BLaER1 treated with 17β-estradiol and CSF1 and Interleukin-3, amounts not matched to agents 10 nM and 100 nM (cell line): ENCODE measurements around the gene ADAMTS3.
"Not testable (repeated sequence)": the region's sequence is repeated elsewhere in the genome, so short reads cannot be mapped to it uniquely, and the experiment has no call there.

Experiments
- H3K27ac ChIP-seq, 11 experiments: shearing (Covaris generic); formaldehyde crosslinking; 2 replicates each; pipeline ENCODE4 v1.8.1; 2022
- H3K27me3 ChIP-seq, 11 experiments: shearing (Covaris generic); formaldehyde crosslinking; 2 replicates each; pipeline ENCODE4 v1.8.1; 2022
- H3K36me3 ChIP-seq, 11 experiments: shearing (Covaris generic); formaldehyde crosslinking; 2 replicates each; pipeline ENCODE4 v1.8.1; 2022
- H3K4me1 ChIP-seq, 10 experiments: shearing (Covaris generic); formaldehyde crosslinking; 2 replicates each; pipeline ENCODE4 v1.8.1; 2022
- H3K4me2 ChIP-seq, 11 experiments: shearing (Covaris generic); formaldehyde crosslinking; 2 replicates each; pipeline ENCODE4 v1.8.1; 2022
- H3K4me3 ChIP-seq, 10 experiments: shearing (Covaris generic); formaldehyde crosslinking; 2 replicates each; pipeline ENCODE4 v1.8.1; 2022
- H3K9ac ChIP-seq, 11 experiments: shearing (Covaris generic); formaldehyde crosslinking; 2 replicates each; pipeline ENCODE4 v1.8.1; 2022
- H3K9me3 ChIP-seq, 11 experiments: shearing (Covaris generic); formaldehyde crosslinking; replicated peaks in 1 of 11; 2 replicates each; pipeline ENCODE4 v1.8.1; 2022
- H4K20me1 ChIP-seq, 11 experiments: shearing (Covaris generic); formaldehyde crosslinking; 2 replicates each; pipeline ENCODE4 v1.8.1; 2022
- Cebpa-rat ChIP-seq, 11 experiments: shearing (Covaris generic); IDR thresholded peaks; 2 replicates each; pipeline ENCODE4 v1.8.1; 2022

The ADAMTS3 gene

GRCh38 chr4:72432282-72432681 is 136.7 kb downstream of the ADAMTS3 start:
- no peak overlapping the region for H3K4me3 ChIP-seq
- H3K9ac ChIP-seq, result no peak overlapping the region
- no peak overlapping the region for H3K4me2 ChIP-seq
- no peaks in the 10 kb centered on the region for H3K36me3 ChIP-seq
- no peaks in the 10 kb centered on the region for H3K27me3 ChIP-seq
- no peaks in the 10 kb centered on the region for H4K20me1 ChIP-seq
- no peak overlapping the region for H3K27ac ChIP-seq
- no peaks in the 10 kb centered on the region for H3K4me1 ChIP-seq
- no peak for TF ChIP-seq Cebpa-rat (IDR thresholded peaks at IDR 0.05)
- H3K9me3 ChIP-seq, result no peaks in the 10 kb centered on the region

GRCh38 chr4:72430988-72431387 is 138.0 kb downstream of the ADAMTS3 start:
- Histone ChIP-seq H3K9ac (no peak overlapping the region), H3K27me3 (no peaks in the 10 kb centered on the region), H4K20me1 (no peaks in the 10 kb centered on the region), H3K4me1 (no peaks in the 10 kb centered on the region), H3K4me2 (no peak overlapping the region), H3K4me3 (no peak overlapping the region), H3K27ac (no peak overlapping the region), H3K36me3 (no peaks in the 10 kb centered on the region), H3K9me3 (no peaks in the 10 kb centered on the region)
- no peak for TF ChIP-seq Cebpa-rat (IDR thresholded peaks at IDR 0.05)

- Histone ChIP-seq H3K36me3 (no peaks in the 10 kb centered on the region), H3K9ac (no peak overlapping the region), H4K20me1 (no peaks in the 10 kb centered on the region), H3K27me3 (no peaks in the 10 kb centered on the region), H3K4me3 (no peak overlapping the region), H3K9me3 (no peaks in the 10 kb centered on the region), H3K27ac (no peak overlapping the region), H3K4me2 (no peak overlapping the region), H3K4me1 (no peaks in the 10 kb centered on the region)
- TF ChIP-seq Cebpa-rat (IDR thresholded peaks at IDR 0.05), result no peak
Measured at GRCh38 chr4:72430050-72430449, 139.0 kb downstream of the ADAMTS3 start.

GRCh38 chr4:72429397-72429889 is 139.6 kb downstream of the ADAMTS3 start:
- Histone ChIP-seq H3K27me3 (no peaks in the 10 kb centered on the region), H3K9ac (no peak overlapping the region), H4K20me1 (no peaks in the 10 kb centered on the region), H3K4me2 (no peak overlapping the region), H3K4me3 (no peak overlapping the region), H3K27ac (no peak overlapping the region), H3K9me3 (no peaks in the 10 kb centered on the region), H3K4me1 (no peaks in the 10 kb centered on the region), H3K36me3 (no peaks in the 10 kb centered on the region)
- no peak for TF ChIP-seq Cebpa-rat (IDR thresholded peaks at IDR 0.05)

- no peak for TF ChIP-seq Cebpa-rat (IDR thresholded peaks at IDR 0.05)
- Histone ChIP-seq H4K20me1 (no peaks in the 10 kb centered on the region), H3K9me3 (no peaks in the 10 kb centered on the region), H3K9ac (no peak overlapping the region), H3K27ac (no peak overlapping the region), H3K4me1 (no peaks in the 10 kb centered on the region), H3K27me3 (no peaks in the 10 kb centered on the region), H3K4me3 (no peak overlapping the region), H3K4me2 (no peak overlapping the region), H3K36me3 (no peaks in the 10 kb centered on the region)
Measured at GRCh38 chr4:72427057-72427456, 142.0 kb downstream of the ADAMTS3 start.

- H3K4me3 ChIP-seq, H3K36me3 ChIP-seq, H3K4me1 ChIP-seq, H3K27me3 ChIP-seq, H3K27ac ChIP-seq, H3K4me2 ChIP-seq, H3K9me3 ChIP-seq, H4K20me1 ChIP-seq, H3K9ac ChIP-seq: not testable (repeated sequence)
Measured at GRCh38 chr4:72425908-72426307, 143.1 kb downstream of the ADAMTS3 start.

- no peak for TF ChIP-seq Cebpa-rat (IDR thresholded peaks at IDR 0.05)
- Histone ChIP-seq H3K9me3 (no peaks in the 10 kb centered on the region), H3K4me2 (no peak overlapping the region), H3K27me3 (no peaks in the 10 kb centered on the region), H3K9ac (no peak overlapping the region), H3K4me1 (no peaks in the 10 kb centered on the region), H4K20me1 (no peaks in the 10 kb centered on the region), H3K4me3 (no peak overlapping the region), H3K36me3 (no peaks in the 10 kb centered on the region), H3K27ac (no peak overlapping the region)
Measured at GRCh38 chr4:72424006-72424405, 145.0 kb downstream of the ADAMTS3 start.

- no peaks in the 10 kb centered on the region for H4K20me1 ChIP-seq
- peaks cover 0 to 5% (median 0%) of the 10 kb centered on the region in 10 experiments; a peak in 4 of 20 replicates for H3K4me1 ChIP-seq
- no peak for TF ChIP-seq Cebpa-rat (IDR thresholded peaks at IDR 0.05)
- no peaks in the 10 kb centered on the region for H3K36me3 ChIP-seq
- no peaks in the 10 kb centered on the region for H3K27me3 ChIP-seq
- no peaks in the 10 kb centered on the region for H3K9me3 ChIP-seq
- H3K9ac ChIP-seq, result no peak overlapping the region
- H3K27ac ChIP-seq, result no peak overlapping the region
- H3K4me2 ChIP-seq, result no peak overlapping the region
- H3K4me3 ChIP-seq, result no peak overlapping the region
Measured at GRCh38 chr4:72422416-72422815, 146.6 kb downstream of the ADAMTS3 start.

GRCh38 chr4:72418458-72418857 is 150.6 kb downstream of the ADAMTS3 start:
- H3K4me3 ChIP-seq, result no peak overlapping the region
- TF ChIP-seq Cebpa-rat (IDR thresholded peaks at IDR 0.05), result no peak

GRCh38 chr4:72410158-72410557 is 158.9 kb downstream of the ADAMTS3 start:
- no peaks in the 10 kb centered on the region for H4K20me1 ChIP-seq
- no peaks in the 10 kb centered on the region for H3K4me1 ChIP-seq
- H3K4me2 ChIP-seq, result no peak overlapping the region
- H3K27me3 ChIP-seq, result no peaks in the 10 kb centered on the region
- H3K4me3 ChIP-seq, result no peak overlapping the region
- no peaks in the 10 kb centered on the region for H3K9me3 ChIP-seq
- H3K9ac ChIP-seq, result no peak overlapping the region
- TF ChIP-seq Cebpa-rat (IDR thresholded peaks at IDR 0.05), result no peak
- no peak overlapping the region for H3K27ac ChIP-seq
- H3K36me3 ChIP-seq, result no peaks in the 10 kb centered on the region

More at GRCh38 chr4:72418458-72418857, 150.6 kb downstream of the ADAMTS3 start:
- Histone ChIP-seq H3K27ac (no peak overlapping the region), H3K9ac (no peak overlapping the region), H3K9me3 (no peaks in the 10 kb centered on the region), H4K20me1 (no peaks in the 10 kb centered on the region), H3K4me2 (peak overlapping the region in 1 of 11 experiments; percentile 35; a peak in 1 of 22 replicates), H3K36me3 (no peaks in the 10 kb centered on the region), H3K27me3 (no peaks in the 10 kb centered on the region), H3K4me1 (peaks cover 0 to 5% (median 0%) of the 10 kb centered on the region in 10 experiments; a peak in 4 of 20 replicates)
